Measurements from ENCODE around the gene MTMR11. TPM values are rescaled to one million over a fixed set of nuclear protein-coding genes. Genes with fewer than 3 reads are reported as not detected.

MTMR11 gene
- total and polyA plus RNA-seq, 2 of the 8 experiments (the other 6 are each of a cell fraction or from before 2014, with no cell fraction given): 3.7 to 4.8 TPM

DNA sequence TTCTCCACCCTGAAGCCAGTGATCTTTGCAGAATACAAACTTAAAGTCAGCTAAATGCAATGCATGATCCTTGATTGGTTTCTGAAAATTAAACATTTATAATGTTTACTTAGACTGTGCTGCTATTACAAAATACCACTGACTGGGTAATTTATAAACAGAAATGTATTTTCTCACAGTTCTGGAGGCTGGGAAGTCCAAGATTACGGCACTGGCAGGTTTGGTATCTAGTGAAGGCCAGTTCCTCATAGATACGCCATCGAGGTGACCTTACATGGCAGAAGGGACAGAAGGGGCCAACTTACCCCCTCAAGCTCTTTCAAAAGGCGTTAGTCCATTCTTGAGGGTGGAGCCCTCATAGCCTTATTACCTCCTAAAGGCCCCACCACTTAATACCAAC lies 40.1 kb downstream of the MTMR11 start (continued):
- TF ChIP-seq, protein P1, sequence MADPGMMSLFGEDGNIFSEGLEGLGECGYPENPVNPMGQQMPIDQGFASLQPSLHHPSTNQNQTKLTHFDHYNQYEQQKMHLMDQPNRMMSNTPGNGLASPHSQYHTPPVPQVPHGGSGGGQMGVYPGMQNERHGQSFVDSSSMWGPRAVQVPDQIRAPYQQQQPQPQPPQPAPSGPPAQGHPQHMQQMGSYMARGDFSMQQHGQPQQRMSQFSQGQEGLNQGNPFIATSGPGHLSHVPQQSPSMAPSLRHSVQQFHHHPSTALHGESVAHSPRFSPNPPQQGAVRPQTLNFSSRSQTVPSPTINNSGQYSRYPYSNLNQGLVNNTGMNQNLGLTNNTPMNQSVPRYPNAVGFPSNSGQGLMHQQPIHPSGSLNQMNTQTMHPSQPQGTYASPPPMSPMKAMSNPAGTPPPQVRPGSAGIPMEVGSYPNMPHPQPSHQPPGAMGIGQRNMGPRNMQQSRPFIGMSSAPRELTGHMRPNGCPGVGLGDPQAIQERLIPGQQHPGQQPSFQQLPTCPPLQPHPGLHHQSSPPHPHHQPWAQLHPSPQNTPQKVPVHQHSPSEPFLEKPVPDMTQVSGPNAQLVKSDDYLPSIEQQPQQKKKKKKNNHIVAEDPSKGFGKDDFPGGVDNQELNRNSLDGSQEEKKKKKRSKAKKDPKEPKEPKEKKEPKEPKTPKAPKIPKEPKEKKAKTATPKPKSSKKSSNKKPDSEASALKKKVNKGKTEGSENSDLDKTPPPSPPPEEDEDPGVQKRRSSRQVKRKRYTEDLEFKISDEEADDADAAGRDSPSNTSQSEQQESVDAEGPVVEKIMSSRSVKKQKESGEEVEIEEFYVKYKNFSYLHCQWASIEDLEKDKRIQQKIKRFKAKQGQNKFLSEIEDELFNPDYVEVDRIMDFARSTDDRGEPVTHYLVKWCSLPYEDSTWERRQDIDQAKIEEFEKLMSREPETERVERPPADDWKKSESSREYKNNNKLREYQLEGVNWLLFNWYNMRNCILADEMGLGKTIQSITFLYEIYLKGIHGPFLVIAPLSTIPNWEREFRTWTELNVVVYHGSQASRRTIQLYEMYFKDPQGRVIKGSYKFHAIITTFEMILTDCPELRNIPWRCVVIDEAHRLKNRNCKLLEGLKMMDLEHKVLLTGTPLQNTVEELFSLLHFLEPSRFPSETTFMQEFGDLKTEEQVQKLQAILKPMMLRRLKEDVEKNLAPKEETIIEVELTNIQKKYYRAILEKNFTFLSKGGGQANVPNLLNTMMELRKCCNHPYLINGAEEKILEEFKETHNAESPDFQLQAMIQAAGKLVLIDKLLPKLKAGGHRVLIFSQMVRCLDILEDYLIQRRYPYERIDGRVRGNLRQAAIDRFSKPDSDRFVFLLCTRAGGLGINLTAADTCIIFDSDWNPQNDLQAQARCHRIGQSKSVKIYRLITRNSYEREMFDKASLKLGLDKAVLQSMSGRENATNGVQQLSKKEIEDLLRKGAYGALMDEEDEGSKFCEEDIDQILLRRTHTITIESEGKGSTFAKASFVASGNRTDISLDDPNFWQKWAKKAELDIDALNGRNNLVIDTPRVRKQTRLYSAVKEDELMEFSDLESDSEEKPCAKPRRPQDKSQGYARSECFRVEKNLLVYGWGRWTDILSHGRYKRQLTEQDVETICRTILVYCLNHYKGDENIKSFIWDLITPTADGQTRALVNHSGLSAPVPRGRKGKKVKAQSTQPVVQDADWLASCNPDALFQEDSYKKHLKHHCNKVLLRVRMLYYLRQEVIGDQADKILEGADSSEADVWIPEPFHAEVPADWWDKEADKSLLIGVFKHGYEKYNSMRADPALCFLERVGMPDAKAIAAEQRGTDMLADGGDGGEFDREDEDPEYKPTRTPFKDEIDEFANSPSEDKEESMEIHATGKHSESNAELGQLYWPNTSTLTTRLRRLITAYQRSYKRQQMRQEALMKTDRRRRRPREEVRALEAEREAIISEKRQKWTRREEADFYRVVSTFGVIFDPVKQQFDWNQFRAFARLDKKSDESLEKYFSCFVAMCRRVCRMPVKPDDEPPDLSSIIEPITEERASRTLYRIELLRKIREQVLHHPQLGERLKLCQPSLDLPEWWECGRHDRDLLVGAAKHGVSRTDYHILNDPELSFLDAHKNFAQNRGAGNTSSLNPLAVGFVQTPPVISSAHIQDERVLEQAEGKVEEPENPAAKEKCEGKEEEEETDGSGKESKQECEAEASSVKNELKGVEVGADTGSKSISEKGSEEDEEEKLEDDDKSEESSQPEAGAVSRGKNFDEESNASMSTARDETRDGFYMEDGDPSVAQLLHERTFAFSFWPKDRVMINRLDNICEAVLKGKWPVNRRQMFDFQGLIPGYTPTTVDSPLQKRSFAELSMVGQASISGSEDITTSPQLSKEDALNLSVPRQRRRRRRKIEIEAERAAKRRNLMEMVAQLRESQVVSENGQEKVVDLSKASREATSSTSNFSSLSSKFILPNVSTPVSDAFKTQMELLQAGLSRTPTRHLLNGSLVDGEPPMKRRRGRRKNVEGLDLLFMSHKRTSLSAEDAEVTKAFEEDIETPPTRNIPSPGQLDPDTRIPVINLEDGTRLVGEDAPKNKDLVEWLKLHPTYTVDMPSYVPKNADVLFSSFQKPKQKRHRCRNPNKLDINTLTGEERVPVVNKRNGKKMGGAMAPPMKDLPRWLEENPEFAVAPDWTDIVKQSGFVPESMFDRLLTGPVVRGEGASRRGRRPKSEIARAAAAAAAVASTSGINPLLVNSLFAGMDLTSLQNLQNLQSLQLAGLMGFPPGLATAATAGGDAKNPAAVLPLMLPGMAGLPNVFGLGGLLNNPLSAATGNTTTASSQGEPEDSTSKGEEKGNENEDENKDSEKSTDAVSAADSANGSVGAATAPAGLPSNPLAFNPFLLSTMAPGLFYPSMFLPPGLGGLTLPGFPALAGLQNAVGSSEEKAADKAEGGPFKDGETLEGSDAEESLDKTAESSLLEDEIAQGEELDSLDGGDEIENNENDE (IDR thresholded peaks at IDR 0.05; ENCODE audit: insufficient replicate concordance, low read length): no peak
- no peak for TF ChIP-seq EP300 (IDR thresholded peaks at IDR 0.05; ENCODE audit: borderline replicate concordance in 1 of 2, low read depth in 2 of 2, low read length in 2 of 2)

Measured in H1 (cell line).